ENCODE results near the gene TEX12.

Gene TEX12

DNA sequence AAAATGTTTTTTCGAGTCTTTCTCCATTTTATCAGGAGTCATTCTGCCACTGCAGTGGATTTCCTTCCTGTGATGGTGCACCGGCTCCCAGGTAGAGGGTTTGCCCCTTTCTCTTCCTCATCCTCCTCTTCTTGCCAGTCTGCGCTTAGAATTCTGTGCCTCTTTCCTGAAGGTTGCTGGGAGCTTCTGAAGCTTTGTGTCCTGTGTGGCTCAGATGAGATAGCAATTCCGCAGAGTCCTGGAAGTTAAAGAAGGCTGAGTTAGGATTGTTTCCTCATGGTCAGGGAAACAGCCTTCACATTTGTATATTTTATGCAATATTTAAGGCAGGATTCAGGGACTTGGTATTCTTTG is 8.4 kb downstream of the TEX12 start:
- DNase-seq (ENCODE audit: low read depth): no peak
- peak overlapping the region; percentile 8 for H3K4me3 ChIP-seq (ENCODE audit: control insufficient read depth, low read depth, low read length)

DNA sequence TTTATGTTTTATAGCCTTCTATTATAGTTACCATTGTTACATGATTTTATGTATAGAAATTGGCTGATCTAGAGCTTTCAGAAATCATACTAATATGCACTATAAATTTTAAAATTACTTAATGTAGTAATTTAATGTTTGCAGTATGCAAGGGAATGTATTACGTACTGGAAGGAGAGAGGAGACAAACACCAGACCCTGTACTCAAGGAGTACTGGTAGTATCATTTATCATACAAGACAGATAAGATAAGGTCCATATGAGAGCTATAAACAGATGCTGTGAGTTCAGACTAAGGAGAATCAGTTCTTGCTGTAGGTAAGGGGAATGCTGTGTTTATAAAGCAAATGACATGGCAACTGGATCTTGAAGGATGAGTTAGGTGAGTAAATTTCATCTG is 8.9 kb downstream of the TEX12 start:
- TF ChIP-seq, protein P1, sequence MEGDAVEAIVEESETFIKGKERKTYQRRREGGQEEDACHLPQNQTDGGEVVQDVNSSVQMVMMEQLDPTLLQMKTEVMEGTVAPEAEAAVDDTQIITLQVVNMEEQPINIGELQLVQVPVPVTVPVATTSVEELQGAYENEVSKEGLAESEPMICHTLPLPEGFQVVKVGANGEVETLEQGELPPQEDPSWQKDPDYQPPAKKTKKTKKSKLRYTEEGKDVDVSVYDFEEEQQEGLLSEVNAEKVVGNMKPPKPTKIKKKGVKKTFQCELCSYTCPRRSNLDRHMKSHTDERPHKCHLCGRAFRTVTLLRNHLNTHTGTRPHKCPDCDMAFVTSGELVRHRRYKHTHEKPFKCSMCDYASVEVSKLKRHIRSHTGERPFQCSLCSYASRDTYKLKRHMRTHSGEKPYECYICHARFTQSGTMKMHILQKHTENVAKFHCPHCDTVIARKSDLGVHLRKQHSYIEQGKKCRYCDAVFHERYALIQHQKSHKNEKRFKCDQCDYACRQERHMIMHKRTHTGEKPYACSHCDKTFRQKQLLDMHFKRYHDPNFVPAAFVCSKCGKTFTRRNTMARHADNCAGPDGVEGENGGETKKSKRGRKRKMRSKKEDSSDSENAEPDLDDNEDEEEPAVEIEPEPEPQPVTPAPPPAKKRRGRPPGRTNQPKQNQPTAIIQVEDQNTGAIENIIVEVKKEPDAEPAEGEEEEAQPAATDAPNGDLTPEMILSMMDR (IDR thresholded peaks at IDR 0.05; ENCODE audit: control insufficient read depth, insufficient read depth, low read depth, low read length, missing control alignments): no peak
- no peak overlapping the region for H3K4me3 ChIP-seq (ENCODE audit: control insufficient read depth, low read depth, low read length)

More for the DNA sequence above, 8.4 kb downstream of the TEX12 start:
- TF ChIP-seq, protein P1 (IDR thresholded peaks at IDR 0.05; ENCODE audit: control insufficient read depth, insufficient read depth, low read depth, low read length, missing control alignments): no peak

DNA sequence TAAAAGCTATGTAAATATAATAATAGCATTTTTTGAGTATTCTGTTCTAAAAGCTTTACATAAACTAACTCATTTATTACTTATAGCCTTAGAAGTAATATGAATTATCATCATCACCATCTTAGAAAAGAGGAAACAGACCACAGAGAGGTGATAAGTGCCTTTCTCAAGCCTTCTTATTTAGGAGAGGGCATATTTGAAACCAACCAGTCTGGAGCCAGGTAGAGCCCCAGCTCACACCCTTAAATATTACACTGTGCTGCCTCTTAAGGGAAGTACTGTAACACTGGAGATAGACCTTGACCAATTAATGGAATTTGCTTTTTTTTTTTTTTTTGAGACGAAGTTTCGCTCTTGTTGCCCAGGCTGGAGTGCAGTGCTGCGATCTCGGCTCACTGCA is 10.4 kb downstream of the TEX12 start:
- TF ChIP-seq, protein P1 (IDR thresholded peaks at IDR 0.05; ENCODE audit: control insufficient read depth, insufficient read depth, low read depth, low read length, missing control alignments): no peak
- no peak overlapping the region for H3K4me3 ChIP-seq (ENCODE audit: control insufficient read depth, low read depth, low read length)
- no peak for DNase-seq (ENCODE audit: low read depth)

More for the DNA sequence above, 8.9 kb downstream of the TEX12 start:
- no peak for DNase-seq (ENCODE audit: low read depth)

DNA sequence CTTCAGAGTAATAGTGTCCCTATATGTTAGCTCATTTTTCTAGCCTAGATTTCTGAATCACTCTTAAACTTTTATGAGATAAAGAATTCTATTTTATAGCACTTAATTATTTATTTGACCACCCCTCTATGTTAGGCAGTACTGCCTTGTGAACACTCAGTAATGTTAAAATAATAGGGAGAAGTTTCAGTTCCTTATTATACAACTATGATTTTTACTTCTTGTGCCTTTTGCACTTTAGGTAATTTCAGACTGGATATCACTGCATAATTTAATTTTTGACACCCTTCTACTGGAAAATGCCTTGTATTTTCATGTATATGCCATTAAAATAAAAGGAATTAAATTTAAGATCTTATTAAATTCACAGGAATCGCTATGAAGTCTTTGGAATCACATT is 11.3 kb downstream of the TEX12 start:
- DNase-seq (ENCODE audit: low read depth): no peak
- no peak overlapping the region for H3K4me3 ChIP-seq (ENCODE audit: control insufficient read depth, low read depth, low read length)
- TF ChIP-seq, protein P1 (IDR thresholded peaks at IDR 0.05; ENCODE audit: control insufficient read depth, insufficient read depth, low read depth, low read length, missing control alignments): no peak

DNA sequence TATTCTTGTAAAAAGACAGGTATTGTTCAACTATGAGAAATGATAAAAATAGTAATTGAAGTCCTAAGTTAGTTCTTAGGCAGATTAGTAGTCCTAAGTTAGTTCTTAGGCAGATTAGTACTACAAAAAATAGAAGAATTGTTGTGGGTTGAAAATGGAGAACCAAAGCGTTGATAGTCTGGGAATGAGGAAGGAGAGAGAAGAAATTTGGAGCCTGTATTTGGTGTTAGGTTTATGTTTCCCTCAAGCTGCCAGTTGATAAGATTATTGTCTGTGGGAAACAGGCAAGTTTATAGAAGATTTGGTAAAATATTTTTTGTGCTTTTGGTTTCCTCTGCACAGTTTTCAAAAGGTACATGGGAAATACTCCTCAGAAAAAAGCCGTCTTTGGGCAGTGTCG is 11.8 kb downstream of the TEX12 start:
- no peak for DNase-seq (ENCODE audit: low read depth)
- TF ChIP-seq, protein P1 (IDR thresholded peaks at IDR 0.05; ENCODE audit: control insufficient read depth, insufficient read depth, low read depth, low read length, missing control alignments): no peak
- no peak overlapping the region for H3K4me3 ChIP-seq (ENCODE audit: control insufficient read depth, low read depth, low read length)

DNA sequence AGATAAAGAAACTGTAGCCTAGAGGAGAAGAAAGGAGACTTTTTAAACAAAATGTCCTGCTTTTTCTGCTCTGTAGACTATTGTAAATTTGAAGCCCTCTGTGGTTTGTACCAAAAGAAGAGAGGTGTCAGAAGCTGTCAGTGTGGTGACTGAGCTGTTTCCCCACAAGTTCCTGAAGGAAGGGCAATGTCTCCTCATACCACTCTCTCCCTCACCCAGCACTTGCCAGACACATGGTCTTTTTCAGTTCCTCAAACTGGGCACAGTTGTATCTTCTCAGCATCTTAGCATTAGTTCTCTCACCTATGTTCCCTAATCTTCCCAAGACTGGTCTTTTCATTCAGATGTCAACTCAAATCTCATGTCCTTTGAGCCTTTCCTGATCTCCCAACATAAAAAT is 12.4 kb downstream of the TEX12 start:
- no peak overlapping the region for H3K4me3 ChIP-seq (ENCODE audit: control insufficient read depth, low read depth, low read length)
- TF ChIP-seq, protein P1 (IDR thresholded peaks at IDR 0.05; ENCODE audit: control insufficient read depth, insufficient read depth, low read depth, low read length, missing control alignments): no peak
- no peak for DNase-seq (ENCODE audit: low read depth)

DNA sequence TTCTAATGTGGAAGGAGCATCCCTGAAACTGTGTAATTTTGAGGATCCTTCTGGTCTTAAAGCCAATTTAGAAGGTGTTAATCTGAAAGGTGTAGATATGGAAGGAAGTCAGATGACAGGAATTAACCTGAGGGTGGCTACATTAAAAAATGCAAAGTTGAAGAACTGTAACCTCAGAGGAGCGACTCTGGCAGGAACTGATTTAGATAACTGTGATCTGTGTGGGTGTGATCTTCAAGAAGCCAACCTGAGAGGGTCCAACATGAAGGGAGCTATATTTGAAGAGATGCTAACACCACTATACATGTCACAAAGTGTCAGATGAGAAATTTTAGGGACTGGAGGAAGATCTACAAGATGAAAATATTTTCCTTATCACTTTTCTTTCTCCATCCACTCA is 15.7 kb downstream of the TEX12 start:
- no peak for DNase-seq (ENCODE audit: low read depth)

More for the DNA sequence above, 15.7 kb downstream of the TEX12 start:
- H3K4me3 ChIP-seq (ENCODE audit: control insufficient read depth, low read depth, low read length): no peak overlapping the region
- TF ChIP-seq, protein P1 (IDR thresholded peaks at IDR 0.05; ENCODE audit: control insufficient read depth, insufficient read depth, low read depth, low read length, missing control alignments): no peak
